WERI-Rb-1 (cell line): ENCODE results near the gene C9orf85.

ENCODE experiments used
- DNase-seq: peaks from one replicate; pipeline ENCODE4 v3.0.0-alpha.2; 2020
- H3K27ac ChIP-seq: fragments of 250-450 bp; sonication (Bioruptor Pico); 2 replicates; pipeline ENCODE4 v1.5.1; 2020; ENCODE audit warnings: mild to moderate bottlenecking, moderate library complexity
- H3K27me3 ChIP-seq: fragments of 250-450 bp; sonication (Bioruptor Pico); 2 replicates; pipeline ENCODE4 v1.5.1; 2021; ENCODE audit warnings: mild to moderate bottlenecking, low read depth, moderate library complexity; ENCODE audit not compliant: insufficient read depth, severe bottlenecking
- H3K36me3 ChIP-seq: fragments of 250-450 bp; sonication (Bioruptor Pico); 2 replicates; pipeline ENCODE4 v1.5.1; 2020; ENCODE audit warnings: mild to moderate bottlenecking, moderate library complexity
- H3K4me3 ChIP-seq: 2 replicates; pipeline ENCODE4 v1.5.1; 2011; ENCODE audit warnings: low read depth, mild to moderate bottlenecking, control low read depth, low read length
- H3K9me3 ChIP-seq: fragments of 250-450 bp; sonication (Bioruptor Pico); 2 replicates; pipeline ENCODE4 v1.5.1; 2021; ENCODE audit warnings: mild to moderate bottlenecking, moderate library complexity; ENCODE audit not compliant: severe bottlenecking
- TF ChIP-seq, protein P1 (sequence below): IDR thresholded peaks from 2 replicates; pipeline ENCODE4 v1.5.1; 2011; ENCODE audit warnings: low read depth, mild to moderate bottlenecking, control low read depth, inconsistent platforms, low read length

The C9orf85 gene, protein sequence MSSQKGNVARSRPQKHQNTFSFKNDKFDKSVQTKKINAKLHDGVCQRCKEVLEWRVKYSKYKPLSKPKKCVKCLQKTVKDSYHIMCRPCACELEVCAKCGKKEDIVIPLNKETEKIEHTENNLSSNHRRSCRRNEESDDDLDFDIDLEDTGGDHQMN

DNA sequence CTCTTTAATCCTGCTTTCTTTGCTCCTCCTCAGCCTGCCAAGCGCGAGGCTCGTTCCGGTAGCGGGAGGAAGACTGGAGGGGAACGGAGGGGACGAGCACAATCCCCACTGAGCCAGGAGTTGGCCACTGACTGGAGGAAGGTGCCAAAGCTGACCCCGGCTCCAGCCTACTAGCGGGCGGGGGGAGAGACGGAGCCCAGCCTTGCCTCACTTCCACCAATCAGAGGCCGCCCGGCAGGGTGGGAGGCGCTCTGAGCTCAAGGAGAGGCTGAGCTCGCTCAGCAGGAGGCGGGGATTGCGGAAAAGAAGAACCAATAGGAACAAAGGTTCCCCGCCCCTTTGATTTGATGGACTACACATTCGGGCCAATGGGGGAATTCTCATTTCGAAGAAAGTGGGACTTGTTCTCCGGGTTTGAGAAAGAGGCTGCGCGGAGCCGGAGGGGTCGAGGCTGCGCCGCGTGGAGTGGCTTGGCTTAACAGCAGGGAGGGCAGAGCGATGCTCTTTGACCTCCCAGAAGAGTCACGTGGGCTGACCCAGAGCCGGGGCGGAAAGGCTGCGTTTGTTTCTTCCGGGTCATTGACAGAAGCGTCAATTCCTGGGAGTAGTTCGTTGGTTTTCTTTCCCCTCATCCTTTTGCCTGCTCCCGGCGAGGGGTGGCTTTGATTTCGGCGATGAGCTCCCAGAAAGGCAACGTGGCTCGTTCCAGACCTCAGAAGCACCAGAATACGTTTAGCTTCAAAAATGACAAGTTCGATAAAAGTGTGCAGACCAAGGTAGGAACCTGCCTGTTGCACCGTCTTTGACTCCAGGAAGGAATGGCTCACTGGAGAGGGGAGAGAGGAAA lies at the start of gene C9orf85, which contains the start of gene ABHD17B:
C9orf85 (plus strand) TSS at position 579 of the 847 bp plus-strand sequence; CDS start at position 675, 96 bp downstream.
ABHD17B (minus strand) TSS at position 133 of the 847 bp plus-strand sequence. CDS start 36,113 bp downstream, outside the sequence.
- TF ChIP-seq, protein P1, sequence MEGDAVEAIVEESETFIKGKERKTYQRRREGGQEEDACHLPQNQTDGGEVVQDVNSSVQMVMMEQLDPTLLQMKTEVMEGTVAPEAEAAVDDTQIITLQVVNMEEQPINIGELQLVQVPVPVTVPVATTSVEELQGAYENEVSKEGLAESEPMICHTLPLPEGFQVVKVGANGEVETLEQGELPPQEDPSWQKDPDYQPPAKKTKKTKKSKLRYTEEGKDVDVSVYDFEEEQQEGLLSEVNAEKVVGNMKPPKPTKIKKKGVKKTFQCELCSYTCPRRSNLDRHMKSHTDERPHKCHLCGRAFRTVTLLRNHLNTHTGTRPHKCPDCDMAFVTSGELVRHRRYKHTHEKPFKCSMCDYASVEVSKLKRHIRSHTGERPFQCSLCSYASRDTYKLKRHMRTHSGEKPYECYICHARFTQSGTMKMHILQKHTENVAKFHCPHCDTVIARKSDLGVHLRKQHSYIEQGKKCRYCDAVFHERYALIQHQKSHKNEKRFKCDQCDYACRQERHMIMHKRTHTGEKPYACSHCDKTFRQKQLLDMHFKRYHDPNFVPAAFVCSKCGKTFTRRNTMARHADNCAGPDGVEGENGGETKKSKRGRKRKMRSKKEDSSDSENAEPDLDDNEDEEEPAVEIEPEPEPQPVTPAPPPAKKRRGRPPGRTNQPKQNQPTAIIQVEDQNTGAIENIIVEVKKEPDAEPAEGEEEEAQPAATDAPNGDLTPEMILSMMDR, result no peak

DNA sequence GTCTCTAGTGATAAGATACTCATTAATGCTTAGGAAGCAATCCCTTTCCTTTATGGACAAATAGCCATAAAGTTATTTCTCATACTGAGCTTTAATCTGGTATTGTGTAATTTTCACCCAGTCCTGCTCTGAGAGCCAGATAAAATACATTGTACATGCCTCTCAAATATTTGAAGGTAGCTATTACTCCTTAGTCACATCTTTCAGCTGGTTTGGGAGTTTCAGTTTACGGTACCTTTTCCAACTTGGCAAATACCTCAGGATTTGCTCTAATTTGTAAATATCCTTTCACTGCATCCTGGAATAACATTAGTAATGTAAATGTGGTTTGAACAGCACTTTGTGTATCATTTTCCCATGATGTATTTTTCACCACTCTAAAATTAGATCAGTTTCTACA lies 47.8 kb upstream of the C9orf85 start:
- Histone ChIP-seq H3K4me3 (no peak overlapping the region), H3K36me3 (peaks cover 16% of the 10 kb centered on the region), H3K27ac (no peak overlapping the region), H3K9me3 (peaks cover 8% of the 10 kb centered on the region), H3K27me3 (no peaks in the 10 kb centered on the region)
- DNase-seq, result no peak
- TF ChIP-seq, protein P1, result no peak

More for the DNA sequence above, at the start of gene C9orf85, which contains the start of gene ABHD17B:
- Histone ChIP-seq H3K4me3 (peak within 1 kb of the TSS; percentile 98), H3K27ac (peak within 1 kb of the TSS; percentile 94), H3K36me3 (peaks cover 12% of the 10 kb centered on the region), H3K9me3 (no peaks in the 10 kb centered on the region), H3K27me3 (no peaks in the 10 kb centered on the region)
- DNase-seq, result peak; percentile 99

DNA sequence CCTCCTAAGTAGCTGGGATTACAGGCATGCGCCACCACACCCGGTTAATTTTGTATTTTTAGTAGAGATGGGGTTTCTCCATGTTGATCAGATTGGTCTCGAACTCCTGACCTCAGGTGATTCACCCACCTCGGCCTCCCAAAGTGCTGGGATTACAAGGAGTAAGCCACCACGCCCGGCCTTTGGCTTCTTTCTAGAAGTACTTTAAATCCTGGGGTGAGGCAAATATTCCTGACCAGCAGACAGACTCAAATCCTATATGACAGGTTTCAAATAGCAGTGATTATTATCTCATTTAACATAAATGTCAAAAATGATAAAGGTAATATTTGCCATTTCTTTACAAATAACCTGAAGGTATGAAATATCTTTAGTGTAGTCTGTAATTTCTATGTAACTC lies 36.1 kb upstream of the C9orf85 start:
- Histone ChIP-seq H3K27me3 (no peaks in the 10 kb centered on the region), H3K9me3 (no peaks in the 10 kb centered on the region), H3K36me3 (peaks cover 24% of the 10 kb centered on the region), H3K27ac (no peak overlapping the region), H3K4me3 (no peak overlapping the region)
- TF ChIP-seq, protein P1, result no peak
- no peak for DNase-seq

DNA sequence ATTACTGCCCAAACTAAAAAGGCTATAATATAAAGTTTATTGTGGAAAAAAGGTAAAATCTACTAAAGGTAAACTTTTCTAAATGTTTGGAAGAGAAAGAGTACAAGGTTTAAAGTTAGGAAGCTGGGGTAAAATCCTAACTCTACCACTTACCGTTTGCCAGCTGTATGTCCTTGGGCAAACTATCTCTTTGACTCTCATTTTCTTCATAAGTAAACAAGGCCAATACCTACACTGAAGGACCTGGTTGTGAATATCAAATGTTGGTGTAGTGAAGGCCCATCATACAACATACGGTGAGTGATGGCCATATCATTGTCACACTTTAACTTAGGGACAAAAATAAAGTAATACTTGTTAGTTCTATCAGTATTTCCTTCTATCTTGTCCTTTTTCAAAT lies 35.3 kb upstream of the C9orf85 start:
- Histone ChIP-seq H3K27ac (no peak overlapping the region), H3K4me3 (no peak overlapping the region), H3K9me3 (no peaks in the 10 kb centered on the region), H3K36me3 (peaks cover 23% of the 10 kb centered on the region), H3K27me3 (no peaks in the 10 kb centered on the region)
- no peak for DNase-seq
- TF ChIP-seq, protein P1, result no peak

DNA sequence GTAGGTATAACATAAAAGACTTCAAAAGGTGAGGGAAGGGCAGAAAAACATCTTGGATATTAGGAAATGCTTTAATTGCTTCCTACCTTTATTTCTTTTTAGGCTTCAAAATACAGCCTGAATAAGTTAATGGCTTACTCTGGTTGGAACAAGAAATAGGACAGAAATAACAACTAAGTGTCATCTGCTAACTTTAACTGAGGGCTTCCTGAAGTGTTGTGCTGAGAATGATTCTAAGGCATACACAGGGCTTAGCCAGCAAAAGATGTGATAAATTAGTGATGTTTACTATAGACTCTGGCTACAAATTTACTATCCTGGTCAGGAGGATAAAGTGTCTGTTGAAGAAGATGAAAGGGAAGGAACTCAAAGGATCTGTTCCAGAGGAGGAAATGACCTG lies 34.6 kb upstream of the C9orf85 start:
- no peaks in the 10 kb centered on the region for H3K9me3 ChIP-seq
- no peaks in the 10 kb centered on the region for H3K27me3 ChIP-seq
- DNase-seq, result no peak
- TF ChIP-seq, protein P1, result no peak
- H3K36me3 ChIP-seq, result peaks cover 18% of the 10 kb centered on the region
- no peak overlapping the region for H3K27ac ChIP-seq
- no peak overlapping the region for H3K4me3 ChIP-seq
